GM18861 (cell line): ENCODE results near the gene SMARCA2.

ENCODE experiments used
- ATAC-seq: cut with Tn5 transposase; IDR thresholded peaks from one replicate; pipeline ENCODE4 v1.9.1; 2021; ENCODE audit not compliant: unreplicated experiment

SMARCA2 gene

DNA sequence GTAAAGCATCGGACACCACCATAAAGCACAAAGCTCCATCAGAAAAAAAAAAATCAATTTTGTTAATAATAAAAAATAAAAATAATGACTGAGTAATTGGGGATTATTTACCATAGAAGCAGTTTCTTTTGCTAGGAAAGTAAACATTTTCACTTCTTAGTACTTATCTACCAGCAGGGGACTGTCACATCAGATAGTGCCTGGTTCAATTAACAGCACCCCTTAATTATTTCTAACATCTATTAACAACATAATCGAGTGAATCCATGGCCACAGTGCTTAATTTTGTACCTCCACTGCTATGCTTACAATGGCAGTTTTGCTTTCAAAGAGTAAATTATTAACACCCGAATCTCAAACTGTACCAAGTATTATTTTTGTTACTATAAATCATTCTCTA is 221.7 kb downstream of the SMARCA2 start:
- no peak for ATAC-seq

DNA sequence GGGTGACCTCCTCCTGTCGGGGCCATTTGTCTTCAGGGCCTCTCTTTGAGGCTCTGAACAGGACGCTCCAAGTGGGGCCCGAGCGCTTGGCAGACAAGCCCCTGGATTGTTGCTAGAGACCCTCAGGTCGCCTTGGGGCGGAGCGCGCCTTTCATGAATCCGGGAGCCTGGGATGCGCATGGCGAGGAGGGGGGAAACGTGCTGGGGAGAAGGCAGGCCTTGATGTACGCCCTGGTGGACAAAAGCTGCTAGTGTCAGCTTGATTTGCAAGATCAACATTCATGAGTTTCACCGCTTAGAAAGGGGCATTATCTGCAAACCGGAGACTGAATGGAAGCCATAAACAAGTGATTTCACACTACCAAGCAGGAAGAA is 226.3 kb downstream of the SMARCA2 start:
- no peak for ATAC-seq

DNA sequence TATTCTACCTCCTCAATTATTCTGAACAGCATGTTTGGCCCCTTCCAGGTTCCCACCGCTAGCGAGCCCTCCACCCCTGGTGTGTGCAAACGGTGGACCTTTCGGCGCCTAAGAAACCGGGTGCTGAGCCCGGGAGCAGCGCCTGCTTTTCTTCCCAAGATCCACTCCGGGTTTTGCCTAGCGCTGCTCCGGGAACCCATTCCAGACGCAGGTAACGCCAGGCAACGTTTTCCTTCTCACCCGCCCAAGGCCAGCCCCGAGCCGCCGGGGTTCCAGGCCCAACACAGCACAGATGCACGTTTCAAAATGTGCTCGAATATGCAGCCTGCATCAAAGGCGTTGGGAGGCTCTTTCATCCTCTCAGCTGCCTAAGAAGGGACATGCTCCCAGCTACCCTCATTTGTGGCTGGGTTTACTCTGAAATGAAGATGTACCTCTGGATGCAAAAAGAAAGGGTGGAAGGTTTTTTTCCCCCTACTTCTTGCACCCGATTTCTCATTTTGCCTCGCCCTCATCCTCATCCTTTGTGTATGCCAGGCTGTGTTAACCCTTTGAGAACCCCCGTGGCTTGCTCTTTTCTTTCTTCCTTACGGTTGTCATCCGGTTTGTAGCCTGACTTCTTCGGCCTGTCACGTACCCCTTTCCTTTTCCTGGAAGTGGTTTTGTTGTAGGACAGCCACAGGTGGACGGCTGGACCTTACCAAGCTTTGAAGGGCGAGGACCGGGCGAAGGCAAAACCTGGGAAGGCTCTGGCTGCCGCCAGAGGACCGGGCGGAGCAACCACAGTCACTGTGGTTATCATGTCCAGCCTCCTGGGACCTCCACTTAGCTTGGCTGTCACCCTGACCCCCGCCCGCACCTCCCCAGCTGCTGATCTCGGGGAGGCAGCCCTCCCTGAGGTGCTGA is 226.9 kb downstream of the SMARCA2 start:
- peak; percentile 59 for ATAC-seq

DNA sequence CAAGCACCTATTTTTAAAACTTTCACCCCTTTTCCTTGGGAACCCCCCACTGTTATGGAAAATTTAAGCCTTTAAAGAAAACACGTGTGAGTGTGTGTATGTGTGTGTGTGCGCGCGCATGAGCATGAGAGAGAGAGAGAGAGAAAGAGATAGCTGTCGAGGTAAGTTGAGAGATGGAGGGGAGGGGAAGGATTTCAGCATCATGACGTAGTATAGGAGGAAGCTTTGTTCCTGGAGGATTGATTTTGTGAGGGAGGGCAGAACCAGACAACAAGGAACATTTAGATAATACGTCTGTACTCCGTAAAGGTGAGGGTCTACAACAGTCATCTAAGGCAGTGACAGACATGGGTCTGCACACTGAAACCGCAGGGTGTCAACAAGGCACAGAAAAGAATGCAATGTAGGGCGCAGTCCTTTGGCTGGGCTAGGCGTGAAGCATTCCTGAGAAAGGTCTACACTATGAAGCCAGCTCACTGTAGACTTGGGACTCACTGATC is 227.7 kb downstream of the SMARCA2 start:
- ATAC-seq = no peak
